ENCODE measurements around the gene SRP9. TPM values are rescaled to one million over a fixed set of nuclear protein-coding genes. Genes with fewer than 3 reads are reported as not detected.
"Not testable (repeated sequence)": the region's sequence is repeated elsewhere in the genome, so short reads cannot be mapped to it uniquely, and the experiment has no call there.

Gene SRP9
- polyA plus RNA-seq, 10 donors = 180 to 250 (median 213) TPM

DNA sequence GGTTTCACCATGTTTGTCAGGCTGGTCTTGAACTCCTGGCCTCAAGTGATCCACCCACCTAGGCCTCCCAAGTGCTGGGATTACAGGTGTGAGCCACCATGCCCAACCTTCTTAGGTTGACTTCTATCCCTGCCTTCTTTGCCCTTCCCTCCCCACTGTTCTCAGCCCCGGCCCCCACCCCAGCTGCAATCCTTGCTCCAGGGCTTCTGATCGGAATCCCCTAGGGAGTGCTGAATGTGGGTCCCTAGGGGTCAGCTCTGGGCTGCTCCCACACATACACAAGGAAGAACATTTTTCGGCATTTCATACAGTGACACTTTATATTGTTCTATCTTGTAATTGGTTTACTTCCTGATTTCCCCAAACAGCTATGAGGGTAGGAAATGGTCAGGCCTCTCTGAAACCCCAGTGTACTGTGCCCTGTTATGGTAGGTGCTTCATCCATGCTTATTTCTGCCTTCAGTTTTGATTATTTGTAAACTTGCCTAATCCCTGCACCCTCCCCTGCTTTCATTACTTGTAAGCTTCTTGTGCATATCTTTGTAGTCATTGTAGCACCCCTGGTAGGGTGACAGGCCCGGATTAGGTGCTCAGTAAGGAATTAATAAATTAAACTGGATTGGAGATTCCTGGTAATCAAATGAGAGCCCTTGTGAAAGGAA is 5.8 kb upstream of the SRP9 start:
- no peak for DNase-seq

DNA sequence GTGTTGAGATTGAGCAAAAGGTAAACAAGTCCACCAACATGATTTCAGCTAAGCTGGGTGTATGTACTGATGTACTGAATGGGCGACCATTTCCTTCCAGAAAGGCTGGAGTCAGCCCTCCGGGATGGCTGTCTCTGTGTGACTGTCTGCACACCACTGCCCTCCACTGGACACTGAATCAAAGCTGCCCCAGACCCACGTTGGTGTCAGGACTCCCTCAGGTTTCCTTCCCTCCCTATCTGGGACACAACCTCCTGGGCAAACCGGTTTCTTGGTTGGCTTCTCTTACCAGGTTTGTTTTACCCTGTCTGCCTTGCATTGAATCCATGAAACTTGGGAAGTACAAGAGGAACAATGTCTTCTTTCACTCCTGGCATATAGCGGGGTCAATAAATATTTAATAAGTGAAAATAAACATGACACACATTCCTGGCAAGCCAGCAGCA is 5.3 kb upstream of the SRP9 start:
- peak; percentile 83 to 92 (median 87) for DNase-seq

DNA sequence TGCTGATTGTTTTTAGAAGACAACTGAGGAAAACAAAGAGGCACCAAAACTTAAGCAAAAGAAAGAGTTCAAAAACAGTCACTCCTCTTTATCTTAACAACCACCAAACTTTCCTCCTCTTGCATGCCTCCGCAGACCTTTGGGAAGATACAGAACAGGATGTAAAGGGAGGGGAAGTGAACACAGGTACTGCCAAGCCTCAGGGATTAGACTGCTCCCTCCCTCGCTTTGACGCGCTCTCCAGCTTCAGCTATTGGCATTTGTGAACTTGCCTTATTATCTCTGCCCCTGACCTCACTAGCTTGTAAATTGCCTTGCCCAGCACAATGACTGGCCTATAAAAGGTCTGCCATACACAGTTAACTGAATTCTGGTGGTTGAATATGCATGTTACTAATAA is 4.8 kb upstream of the SRP9 start:
- DNase-seq = no peak

DNA sequence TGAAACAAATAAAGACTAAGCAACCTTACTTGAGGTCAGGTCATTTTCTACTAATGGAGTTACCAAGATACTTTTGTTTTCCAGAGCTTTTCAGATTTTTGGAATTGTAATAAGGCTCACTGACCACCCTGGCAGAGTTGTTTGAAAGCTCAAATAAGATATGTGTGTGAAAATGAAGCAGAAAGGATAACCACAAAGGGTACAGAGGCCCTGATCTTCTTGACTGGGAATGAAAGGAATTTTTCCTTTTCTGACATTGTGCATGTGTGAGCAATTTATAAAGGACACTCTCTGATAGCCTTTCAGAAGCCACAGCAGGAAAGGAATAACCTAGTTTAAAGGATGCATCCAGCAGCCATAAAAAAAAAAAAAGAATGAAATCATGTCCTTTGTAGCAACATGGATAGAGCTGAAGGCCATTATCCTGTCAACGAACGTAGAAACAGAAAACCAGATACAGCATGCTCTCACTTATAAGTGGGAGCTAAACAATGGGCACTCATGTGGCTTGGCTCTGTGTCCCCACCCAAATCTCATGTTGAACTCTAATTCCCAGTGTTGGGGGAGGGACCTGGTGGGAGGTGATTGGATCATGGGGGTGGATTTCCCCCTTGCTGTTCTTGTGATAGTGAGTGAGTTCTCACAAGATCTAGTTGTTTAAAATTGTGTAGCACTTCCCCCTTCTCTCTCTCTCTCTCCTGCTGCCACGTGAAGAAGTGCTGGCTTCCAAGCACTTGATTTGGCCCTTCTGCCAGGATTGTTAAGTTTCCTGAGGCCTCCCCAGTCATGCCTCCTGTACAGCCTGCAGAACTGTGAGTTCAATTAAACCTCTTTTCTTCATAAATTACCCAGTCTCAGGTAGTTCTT is 3.1 kb upstream of the SRP9 start:
- DNase-seq = no peak

DNA sequence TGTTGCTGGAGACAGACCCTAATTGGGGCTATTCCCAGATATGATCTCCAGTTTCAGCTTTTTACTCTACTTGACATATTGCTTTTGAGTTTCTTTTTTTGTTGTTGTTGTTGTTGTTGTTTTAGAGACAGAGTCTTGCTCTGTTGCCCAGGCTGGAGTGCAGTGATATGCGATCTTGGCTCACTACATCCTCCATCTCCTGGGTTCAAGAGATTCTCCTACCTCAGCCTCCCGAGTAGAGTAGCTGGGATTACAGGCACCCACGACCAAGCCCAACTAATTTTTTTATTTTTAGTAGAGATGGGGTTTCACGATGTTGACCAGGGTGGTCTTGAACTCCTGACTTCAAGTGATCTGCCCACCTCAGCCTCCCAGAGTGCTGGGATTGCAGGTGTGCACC is 1.3 kb upstream of the SRP9 start:
- DNase-seq = no peak

DNA sequence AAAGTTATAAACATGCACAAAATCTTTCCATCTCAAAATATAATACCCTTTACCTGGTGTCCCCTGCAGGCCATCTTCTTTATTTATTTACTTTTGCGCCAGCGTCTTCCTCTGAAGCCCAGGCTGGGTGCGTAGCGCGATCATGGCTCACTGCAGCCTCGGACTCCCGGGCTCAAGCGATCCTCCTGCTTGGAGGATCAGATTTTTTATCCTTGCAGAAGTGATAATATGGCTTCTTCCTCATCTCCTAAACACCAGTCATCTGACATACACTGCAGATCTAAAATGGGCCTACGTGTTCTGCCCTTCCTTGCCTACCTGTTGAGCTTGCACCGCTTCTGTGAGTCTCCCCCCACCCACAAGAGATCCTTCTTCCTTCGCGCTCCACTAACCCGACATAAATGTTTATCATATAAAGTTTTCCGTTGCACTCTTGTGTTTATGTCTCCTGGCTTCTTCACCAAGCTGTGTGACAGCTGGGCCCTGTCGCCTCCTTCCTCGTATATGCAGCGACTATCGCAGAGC is 506 bp upstream of the SRP9 start:
- DNase-seq = no peak

DNA sequence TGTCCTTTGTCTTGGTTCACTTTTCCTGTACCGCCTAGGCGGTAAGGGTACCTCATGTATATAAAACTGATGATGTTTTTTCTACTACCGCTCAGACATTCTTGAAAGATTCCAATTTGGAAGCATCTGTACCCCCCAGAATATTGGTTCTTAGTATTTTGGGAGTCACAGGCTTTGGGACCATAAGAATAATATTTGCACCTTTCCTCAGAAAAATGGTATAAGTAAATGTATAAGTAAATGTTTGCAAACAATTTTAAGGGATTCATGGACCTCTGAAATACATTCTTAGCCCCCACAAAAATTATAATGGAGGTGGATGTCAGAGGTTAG is 677 bp downstream of the SRP9 start:
- DNase-seq = no peak

DNA sequence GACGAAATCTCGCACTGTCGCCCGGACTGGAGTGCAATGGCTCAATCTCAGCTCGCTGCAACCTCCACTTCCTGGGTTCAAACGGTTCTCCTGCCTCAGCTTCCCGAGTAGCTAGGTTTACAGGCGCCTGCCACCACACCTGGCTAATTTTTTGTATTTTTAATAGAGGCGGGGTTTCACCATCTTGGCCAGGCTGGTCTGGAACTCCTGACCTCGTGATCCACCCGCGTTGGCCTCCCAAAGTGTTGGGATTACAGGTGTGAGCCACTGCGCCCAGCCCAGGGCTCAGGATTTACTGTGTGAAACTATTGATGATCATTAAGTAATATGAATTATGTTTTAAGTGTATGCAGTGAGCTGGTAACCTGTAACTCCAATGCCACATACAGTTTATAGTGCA is 1.5 kb downstream of the SRP9 start:
- DNase-seq = not testable (repeated sequence)

DNA sequence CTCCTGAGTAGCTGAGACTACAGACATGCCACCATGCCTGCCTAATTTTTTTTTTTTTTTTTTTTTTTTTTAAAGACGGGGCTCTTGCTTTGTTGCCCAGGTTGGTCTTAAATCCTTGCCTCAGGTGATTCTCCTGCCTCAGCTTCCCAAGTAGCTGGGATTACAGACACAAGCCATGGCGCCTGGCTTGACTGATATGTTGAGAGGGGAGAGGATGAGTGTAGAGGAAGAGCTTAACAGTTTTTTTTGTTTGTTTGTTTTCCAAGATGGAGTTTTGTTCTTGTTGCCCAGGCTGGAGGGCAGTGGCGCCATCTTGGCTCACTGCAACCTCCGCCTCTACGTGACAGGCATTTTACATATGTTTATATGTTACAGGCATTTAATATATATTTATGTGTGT is 2.5 kb downstream of the SRP9 start:
- no peak for DNase-seq

DNA sequence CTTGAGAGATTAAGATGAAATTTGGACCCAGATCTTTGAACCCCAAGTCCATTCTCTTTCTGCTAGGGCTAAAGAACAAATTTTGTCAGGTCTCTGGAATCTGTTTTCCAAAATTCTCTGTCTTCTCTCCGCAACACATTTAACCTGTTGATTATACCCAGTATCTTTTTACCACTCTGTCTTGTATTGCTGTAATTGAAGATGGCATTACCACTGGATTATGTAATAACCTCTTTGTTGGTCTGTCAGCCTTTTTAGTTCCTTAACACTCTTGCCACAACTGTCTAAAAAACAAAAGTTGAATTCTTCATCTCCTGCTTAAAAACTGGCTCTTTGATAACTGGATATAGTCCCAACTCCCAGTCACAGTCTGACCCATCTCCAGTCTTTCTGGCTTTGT is 3.0 kb downstream of the SRP9 start:
- no peak for DNase-seq

DNA sequence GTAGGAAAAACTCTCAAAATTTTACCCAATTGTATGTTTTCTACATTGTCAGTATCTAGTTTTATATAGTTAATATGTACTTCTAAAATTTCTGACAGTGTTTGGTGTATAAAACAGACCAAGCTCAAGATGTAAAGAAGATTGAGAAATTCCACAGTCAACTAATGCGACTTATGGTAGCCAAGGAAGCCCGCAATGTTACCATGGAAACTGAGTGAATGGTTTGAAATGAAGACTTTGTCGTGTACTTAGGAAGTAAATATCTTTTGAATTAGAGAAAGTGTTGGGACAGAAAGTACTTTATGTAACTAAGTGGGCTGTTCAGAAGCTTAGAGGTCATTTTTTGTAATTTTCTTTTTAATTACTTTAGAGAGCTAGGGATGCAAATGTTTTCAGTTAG is 11.5 kb downstream of the SRP9 start:
- DNase-seq = not testable (repeated sequence)

DNA sequence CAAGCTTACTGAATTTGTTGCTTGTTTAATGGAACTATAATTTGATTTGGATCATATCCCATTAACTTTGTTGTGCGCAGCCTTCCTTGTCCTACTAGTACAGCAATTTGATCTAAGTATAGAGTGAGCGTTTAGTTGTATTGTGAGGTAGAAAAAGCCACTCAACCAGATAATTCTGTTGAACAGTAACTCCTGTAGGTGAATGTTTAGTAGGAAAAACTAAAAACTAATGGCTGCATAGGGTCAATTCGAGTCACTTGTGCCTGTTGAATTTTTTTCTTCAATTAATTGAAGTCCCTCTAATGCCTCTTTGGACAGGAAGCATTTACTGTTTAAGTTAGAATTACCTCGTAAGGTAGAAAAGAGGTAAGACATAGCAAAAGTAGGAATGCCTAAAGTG is 17.3 kb downstream of the SRP9 start:
- no peak for DNase-seq

DNA sequence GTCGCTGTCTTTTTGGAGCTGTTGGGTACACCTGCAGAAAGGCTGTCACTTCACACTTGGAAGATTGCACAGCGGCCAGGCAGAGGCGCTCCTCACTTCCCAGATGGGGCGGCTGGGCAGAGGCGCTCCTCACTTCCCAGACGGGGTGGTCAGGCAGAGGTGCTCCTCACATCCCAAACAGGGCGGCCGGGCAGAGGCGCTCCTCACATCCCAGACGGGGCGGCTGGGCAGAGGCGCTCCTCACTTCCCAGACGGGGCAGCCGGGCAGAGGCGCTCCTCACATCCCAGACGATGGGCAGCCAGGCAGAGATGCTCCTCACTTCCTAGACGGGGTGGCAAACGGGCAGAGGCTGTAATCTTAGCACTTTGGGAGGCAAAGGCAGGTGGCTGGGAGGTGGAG is 18.5 kb downstream of the SRP9 start:
- not testable (repeated sequence) for DNase-seq

DNA sequence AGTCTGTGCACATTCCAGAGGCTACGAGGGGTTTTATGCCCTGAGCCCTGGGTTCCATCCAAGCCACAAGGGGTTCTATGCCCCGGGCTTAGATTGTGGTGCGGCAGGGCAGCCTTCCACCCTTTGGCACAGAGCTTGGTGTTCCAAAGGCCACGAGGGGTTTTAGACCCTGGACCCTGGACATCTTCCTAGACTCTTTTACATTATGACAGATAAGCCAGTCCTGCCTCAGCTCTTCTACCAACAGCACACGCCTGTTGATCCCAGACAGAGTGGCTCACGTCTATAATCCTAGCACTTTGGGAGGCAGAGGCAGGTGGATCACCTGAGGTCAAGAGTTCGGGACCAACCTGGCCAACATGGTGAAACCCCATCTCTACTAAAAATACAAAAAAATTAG is 23.5 kb downstream of the SRP9 start:
- not testable (repeated sequence) for DNase-seq

DNA sequence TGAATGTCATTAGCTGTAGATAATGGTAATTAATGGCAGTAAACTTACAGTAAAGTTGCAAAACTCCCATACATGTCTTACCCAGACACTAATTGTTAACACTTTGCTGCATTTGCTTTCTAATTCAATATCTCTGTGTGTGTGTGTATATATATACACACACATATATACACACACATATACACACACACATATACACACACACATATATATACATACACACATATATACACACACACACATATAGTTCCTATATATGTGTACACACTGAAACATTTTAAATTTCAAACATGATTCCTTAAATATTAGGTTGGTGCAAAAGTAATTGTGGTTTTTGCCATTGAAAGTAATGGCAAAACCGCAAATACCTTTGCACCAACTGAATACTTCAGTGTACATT is 28.6 kb downstream of the SRP9 start:
- DNase-seq = no peak

DNA sequence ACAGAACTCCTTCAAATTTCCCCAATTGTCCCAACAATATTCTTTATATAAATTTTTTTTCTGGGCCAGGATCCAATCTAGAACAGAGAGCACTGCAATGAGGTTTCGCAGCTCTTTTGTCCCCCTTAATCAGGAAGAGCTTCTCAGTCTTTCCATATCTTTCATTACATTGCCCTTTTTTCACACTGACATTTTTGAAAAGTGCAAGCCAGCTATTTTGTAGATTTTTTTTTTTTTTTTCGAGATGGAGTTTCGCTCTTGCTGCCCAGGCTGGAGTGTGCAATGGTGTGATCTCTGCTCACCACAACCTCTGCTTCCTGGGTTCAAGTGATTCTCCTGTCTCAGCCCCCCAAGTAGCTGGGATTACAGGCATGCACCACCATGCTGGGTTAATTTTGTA is 29.1 kb downstream of the SRP9 start:
- DNase-seq = not testable (repeated sequence)

DNA sequence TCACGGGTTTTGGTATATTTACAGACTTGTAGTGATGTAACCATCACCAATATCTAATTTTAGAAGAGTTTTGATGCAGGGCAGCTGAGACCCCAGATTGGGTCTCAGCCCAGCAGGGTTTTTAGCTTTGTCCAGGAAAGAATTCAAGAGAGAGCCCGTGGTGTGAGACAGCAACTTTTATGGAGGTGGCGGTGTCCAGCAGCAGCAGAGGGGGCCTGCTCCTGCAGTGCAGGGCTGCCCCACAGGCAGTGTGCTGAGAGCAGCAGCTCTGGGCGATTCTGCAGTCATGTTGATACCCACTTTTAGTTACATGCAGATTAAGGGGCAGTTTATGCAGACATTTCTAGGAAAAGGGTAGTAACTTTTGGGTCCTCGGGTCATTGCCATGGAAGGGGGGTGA is 30.5 kb downstream of the SRP9 start:
- no peak for DNase-seq

DNA sequence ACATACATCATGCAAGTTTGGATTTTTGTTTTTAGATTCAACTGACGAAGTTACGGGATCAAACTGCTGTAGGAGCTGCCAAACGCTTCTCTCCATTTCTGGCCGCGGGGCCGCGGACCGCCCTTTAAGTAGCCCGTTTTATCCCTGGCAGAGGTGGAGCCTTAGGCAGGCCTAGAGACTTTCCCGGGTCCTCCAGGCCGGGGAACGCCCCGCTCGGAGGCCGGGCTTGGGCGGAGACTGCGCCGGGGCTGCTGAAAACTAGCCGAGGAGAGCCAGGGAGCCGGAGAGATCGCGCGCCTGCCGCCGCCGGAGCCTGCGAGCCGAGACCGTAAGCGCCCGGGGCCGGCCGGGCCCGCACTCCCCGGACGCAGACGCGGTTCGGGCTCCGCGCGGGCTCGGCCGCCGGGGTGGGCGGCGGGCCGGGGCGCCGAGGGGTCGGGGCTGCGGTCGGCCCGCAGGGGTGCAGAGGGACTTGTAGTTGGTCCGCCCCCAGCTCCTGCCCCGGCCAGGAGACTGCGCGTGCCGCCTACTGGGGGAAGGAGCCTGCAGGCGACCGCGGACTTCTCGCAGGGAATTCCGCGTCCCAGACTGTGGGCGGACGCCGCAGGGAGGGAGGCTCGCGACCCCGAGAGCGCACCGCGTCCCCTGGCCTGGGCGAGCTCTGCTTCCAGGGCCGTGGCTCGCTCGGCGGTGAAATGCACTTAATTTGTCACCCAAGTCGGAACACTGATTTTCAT is 32.4 kb downstream of the SRP9 start, which contains the start of gene EPHX1:
TSS of gene EPHX1 (plus strand) at position 283 of the 737 bp plus-strand sequence. CDS start 18,606 bp downstream, outside the sequence.
- peak; percentile 86 to 96 (median 92) for DNase-seq

DNA sequence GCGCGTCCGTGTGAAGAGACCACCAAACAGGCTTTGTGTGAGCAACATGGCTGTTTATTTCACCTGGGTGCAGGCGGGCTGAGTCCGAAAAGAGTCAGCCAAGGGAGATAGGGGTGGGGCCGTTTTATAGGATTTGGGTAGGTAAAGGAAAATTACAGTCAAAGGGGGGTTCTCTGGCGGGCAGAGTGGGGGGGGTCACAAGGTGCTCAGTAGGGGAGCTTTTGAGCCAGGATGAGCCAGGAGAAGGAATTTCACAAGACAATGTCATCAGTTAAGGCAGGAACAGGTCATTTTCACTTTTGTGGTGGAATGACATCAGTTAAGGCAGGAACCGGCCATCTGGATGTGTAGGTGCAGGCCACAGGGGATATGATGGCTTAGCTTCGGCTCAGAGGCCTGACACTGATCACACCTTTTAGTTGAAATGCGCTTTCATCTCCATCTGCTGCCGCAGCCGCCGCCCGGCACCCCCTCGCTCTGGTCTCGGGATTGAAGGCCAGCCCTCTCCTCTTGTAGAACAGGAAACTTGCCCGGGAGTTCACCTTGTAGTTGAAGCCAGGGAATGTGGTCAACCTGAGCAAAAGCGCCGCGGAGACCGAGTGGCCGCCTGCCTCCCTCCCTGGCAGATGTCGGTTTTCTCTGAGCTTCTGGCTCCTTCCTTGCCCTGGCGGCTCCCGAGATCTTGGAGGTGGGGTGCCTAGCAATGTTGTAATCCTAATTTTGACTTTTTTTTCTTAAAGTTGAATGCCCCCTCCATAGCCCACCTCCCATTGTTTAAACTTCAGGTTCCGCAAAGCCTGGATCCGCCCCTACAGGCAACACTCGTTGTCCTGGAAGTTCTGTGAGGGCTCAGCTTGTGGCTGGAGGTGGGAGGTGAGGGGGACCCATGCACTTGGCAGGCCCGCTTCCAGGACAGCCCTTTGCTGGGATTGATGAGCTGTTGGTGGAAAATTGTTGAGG is 33.2 kb downstream of the SRP9 start:
- DNase-seq = peak in 2 of 3 donors; percentile 36 to 68

DNA sequence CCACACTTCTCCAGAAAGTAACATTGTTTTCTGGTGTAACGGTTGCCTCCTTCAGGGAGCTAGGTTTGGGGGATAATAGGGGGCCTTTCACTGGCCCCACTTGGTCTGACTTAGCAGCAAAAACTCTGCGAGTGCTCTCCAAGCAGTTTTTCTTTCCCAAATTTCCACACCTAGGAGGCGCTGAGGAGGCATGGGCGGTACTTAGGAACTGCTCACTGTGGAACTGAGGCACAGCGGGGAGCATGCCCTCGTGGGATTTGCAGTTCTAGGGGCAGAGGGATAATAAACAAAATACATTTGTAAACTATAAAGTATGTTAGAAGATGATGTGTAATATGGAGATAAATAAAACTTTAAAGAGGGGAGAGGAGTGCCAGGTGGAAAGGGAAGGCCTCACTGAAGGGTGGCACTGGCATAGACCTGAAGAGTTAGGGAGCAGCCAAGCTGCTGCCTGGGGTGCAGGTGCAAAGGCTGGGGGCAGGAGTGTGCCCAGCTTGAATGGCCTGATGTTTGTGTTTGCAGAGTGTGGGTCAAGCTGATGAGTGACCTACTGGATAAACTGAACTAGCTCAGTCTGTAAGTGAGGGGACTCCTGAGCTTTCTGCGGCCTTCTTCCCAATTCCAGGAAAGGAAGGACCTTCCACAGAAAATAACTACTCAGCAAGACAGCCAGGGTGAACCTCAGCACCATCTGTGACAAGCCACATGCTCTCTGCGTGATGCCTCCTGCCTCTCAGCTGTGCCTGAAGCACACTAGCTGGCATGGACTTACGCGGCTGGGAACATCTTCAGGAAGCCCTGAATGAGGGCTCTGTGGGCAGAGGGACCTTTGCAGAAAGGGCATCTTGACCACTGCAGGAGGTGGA is 34.2 kb downstream of the SRP9 start:
- DNase-seq = peak in 1 of 3 donors; percentile 58
